SK-N-SH treated with all-trans-retinoic acid at 6 μM for 48 hours (cell line): ENCODE data around the gene VAT1L.

Experiments used
- ATAC-seq: fragments of 200-7000 bp; cut with Tn5 transposase; 3 replicates; pipeline ENCODE4 v1.9.1; 2020; ENCODE audit warnings: mild to moderate bottlenecking, moderate library complexity
- ARNTL ChIP-seq: fragments of 450-650 bp; formaldehyde crosslinking; IDR thresholded peaks from 2 replicates; pipeline ENCODE4 v1.5.0; 2020; ENCODE audit warnings: low read depth, mild to moderate bottlenecking, moderate library complexity, borderline replicate concordance
- BACH2 ChIP-seq: fragments of 250-450 bp; sonication (Bioruptor Pico); IDR thresholded peaks from 2 replicates; pipeline ENCODE4 v1.9.0; 2021; ENCODE audit warnings: mild to moderate bottlenecking, borderline replicate concordance
- CSDC2 ChIP-seq: fragments of 250-450 bp; sonication (Bioruptor Pico); IDR thresholded peaks from 2 replicates; pipeline ENCODE4 v1.5.0; 2020; ENCODE audit warnings: mild to moderate bottlenecking, moderate library complexity
- CSRNP3 ChIP-seq: fragments of 250-450 bp; sonication (Bioruptor Pico); IDR thresholded peaks from 2 replicates; pipeline ENCODE4 v1.5.1; 2021; ENCODE audit warnings: mild to moderate bottlenecking, moderate library complexity
- GLIS3 ChIP-seq: fragments of 250-450 bp; sonication (Bioruptor Pico); IDR thresholded peaks from 2 replicates; pipeline ENCODE4 v1.5.0; 2020; ENCODE audit warnings: mild to moderate bottlenecking, moderate library complexity
- ISL1 ChIP-seq: fragments of 250-450 bp; sonication (Bioruptor Pico); IDR thresholded peaks from 2 replicates; pipeline ENCODE4 v2.1.2; 2022; ENCODE audit warnings: mild to moderate bottlenecking, moderate library complexity
- OSR1 ChIP-seq: fragments of 250-450 bp; sonication (Bioruptor Pico); IDR thresholded peaks from 2 replicates; pipeline ENCODE4 v1.8.0; 2022; ENCODE audit warnings: moderate library complexity, mild to moderate bottlenecking, inconsistent platforms
- POU6F1 ChIP-seq: fragments of 250-450 bp; sonication (Bioruptor Pico); IDR thresholded peaks from 2 replicates; pipeline ENCODE4 v1.8.0; 2021; ENCODE audit warnings: low read depth, mild to moderate bottlenecking, moderate library complexity, borderline replicate concordance
- SNAI2 ChIP-seq: fragments of 250-450 bp; sonication (Bioruptor Pico); IDR thresholded peaks from 2 replicates; pipeline ENCODE4 v1.5.0; 2020; ENCODE audit warnings: mild to moderate bottlenecking, moderate library complexity
- TCF4 ChIP-seq: fragments of 250-450 bp; sonication (Bioruptor Pico); IDR thresholded peaks from 2 replicates; pipeline ENCODE4 v1.8.0; 2021; ENCODE audit warnings: mild to moderate bottlenecking, moderate library complexity, borderline replicate concordance
- TOX ChIP-seq: fragments of 250-450 bp; sonication (Bioruptor Pico); IDR thresholded peaks from 2 replicates; pipeline ENCODE4 v1.8.0; 2021; ENCODE audit warnings: mild to moderate bottlenecking, moderate library complexity, borderline replicate concordance
- TSHZ2 ChIP-seq: fragments of 250-450 bp; sonication (Bioruptor Pico); IDR thresholded peaks from 2 replicates; pipeline ENCODE4 v1.5.0; 2020; ENCODE audit warnings: mild to moderate bottlenecking, moderate library complexity
- ZC3H10 ChIP-seq: fragments of 250-450 bp; sonication (Bioruptor Pico); IDR thresholded peaks from 2 replicates; pipeline ENCODE4 v1.5.1; 2021; ENCODE audit warnings: mild to moderate bottlenecking, moderate library complexity
- ZFP3 ChIP-seq: fragments of 250-450 bp; sonication (Bioruptor Pico); IDR thresholded peaks from 2 replicates; pipeline ENCODE4 v1.5.0; 2020; ENCODE audit warnings: mild to moderate bottlenecking, moderate library complexity
- ZFP30 ChIP-seq: fragments of 450-650 bp; formaldehyde crosslinking; IDR thresholded peaks from 2 replicates; pipeline ENCODE4 v1.5.0; 2022; ENCODE audit warnings: mild to moderate bottlenecking, moderate library complexity
- ZNF565 ChIP-seq: fragments of 450-650 bp; formaldehyde crosslinking; conservative IDR thresholded peaks from 2 replicates; pipeline ENCODE4 v1.5.0; 2020; ENCODE audit warnings: low read depth, mild to moderate bottlenecking, moderate library complexity
- ZNF70 ChIP-seq: fragments of 450-650 bp; formaldehyde crosslinking; IDR thresholded peaks from 2 replicates; pipeline ENCODE4 v1.5.0; 2020; ENCODE audit warnings: mild to moderate bottlenecking, moderate library complexity
- TF ChIP-seq, protein P1 (sequence below): fragments of 250-450 bp; sonication (Bioruptor Pico); IDR thresholded peaks from 2 replicates; pipeline ENCODE4 v1.8.0; 2020; ENCODE audit warnings: mild to moderate bottlenecking, moderate library complexity, borderline replicate concordance
- TF ChIP-seq, protein P2 (sequence below): fragments of 250-450 bp; sonication (Bioruptor Pico); IDR thresholded peaks from 2 replicates; pipeline ENCODE4 v1.5.1; 2020; ENCODE audit warnings: low read depth, mild to moderate bottlenecking, moderate library complexity

The VAT1L gene

DNA sequence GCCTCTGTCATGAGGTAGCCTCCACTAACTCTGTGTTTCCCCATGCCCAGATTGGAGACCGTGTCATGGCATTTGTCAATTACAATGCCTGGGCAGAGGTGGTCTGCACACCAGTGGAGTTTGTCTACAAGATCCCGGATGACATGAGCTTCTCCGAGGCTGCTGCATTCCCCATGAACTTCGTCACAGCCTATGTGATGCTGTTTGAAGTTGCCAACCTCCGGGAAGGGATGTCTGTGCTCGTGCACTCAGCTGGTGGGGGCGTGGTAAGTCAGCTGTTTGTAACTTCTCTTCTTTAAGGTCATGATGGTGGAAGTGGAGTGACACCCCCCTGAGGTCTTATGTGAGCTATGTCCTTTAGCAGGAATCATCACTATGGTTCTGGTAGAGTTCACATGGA is 36.8 kb downstream of the VAT1L start (continued):
- no peak for TF ChIP-seq CSRNP3 (CRISPR knock-in tag)
- TF ChIP-seq ZFP30 (CRISPR knock-in tag), result no peak
- TF ChIP-seq OSR1, result no peak
- TF ChIP-seq BACH2 (CRISPR knock-in tag), result no peak
- no peak for TF ChIP-seq ARNTL (CRISPR knock-in tag)
- no peak for TF ChIP-seq TCF4 (CRISPR knock-in tag)
- TF ChIP-seq, all 23 proteins: peak for 0

DNA sequence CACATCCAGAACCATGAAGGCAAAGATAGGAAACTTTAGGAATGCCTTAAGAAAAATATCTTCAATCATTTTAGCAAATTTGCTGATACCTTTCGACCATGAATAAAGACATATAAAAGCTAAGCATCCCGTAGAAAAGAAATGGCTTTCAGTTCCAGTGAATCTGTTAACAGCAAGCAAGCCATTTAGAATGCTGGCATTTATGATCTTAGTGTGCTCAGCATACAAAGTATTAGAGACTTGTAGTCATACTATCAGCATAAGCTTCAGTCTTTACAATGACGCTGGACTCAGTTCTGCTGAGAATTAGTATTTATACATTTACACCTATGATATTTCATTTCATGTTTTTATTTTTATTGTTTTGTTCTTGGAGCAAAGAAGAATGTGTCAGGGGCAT is 38.7 kb downstream of the VAT1L start:
- no peak for ATAC-seq
- no peak for TF ChIP-seq POU6F1 (CRISPR knock-in tag)
- TF ChIP-seq, protein P1, sequence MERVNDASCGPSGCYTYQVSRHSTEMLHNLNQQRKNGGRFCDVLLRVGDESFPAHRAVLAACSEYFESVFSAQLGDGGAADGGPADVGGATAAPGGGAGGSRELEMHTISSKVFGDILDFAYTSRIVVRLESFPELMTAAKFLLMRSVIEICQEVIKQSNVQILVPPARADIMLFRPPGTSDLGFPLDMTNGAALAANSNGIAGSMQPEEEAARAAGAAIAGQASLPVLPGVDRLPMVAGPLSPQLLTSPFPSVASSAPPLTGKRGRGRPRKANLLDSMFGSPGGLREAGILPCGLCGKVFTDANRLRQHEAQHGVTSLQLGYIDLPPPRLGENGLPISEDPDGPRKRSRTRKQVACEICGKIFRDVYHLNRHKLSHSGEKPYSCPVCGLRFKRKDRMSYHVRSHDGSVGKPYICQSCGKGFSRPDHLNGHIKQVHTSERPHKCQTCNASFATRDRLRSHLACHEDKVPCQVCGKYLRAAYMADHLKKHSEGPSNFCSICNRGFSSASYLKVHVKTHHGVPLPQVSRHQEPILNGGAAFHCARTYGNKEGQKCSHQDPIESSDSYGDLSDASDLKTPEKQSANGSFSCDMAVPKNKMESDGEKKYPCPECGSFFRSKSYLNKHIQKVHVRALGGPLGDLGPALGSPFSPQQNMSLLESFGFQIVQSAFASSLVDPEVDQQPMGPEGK, result no peak
- no peak for TF ChIP-seq ZNF70 (CRISPR knock-in tag)
- no peak for TF ChIP-seq TCF4 (CRISPR knock-in tag)
- no peak for TF ChIP-seq ARNTL (CRISPR knock-in tag)
- no peak for TF ChIP-seq BACH2 (CRISPR knock-in tag)
- TF ChIP-seq GLIS3, result no peak
- no peak for TF ChIP-seq SNAI2 (CRISPR knock-in tag)
- TF ChIP-seq ZNF565 (CRISPR knock-in tag), result no peak
- no peak for TF ChIP-seq TOX (CRISPR knock-in tag)
- no peak for TF ChIP-seq ZFP30 (CRISPR knock-in tag)
- TF ChIP-seq ISL1 (CRISPR knock-in tag), result no peak
- TF ChIP-seq, protein P2, sequence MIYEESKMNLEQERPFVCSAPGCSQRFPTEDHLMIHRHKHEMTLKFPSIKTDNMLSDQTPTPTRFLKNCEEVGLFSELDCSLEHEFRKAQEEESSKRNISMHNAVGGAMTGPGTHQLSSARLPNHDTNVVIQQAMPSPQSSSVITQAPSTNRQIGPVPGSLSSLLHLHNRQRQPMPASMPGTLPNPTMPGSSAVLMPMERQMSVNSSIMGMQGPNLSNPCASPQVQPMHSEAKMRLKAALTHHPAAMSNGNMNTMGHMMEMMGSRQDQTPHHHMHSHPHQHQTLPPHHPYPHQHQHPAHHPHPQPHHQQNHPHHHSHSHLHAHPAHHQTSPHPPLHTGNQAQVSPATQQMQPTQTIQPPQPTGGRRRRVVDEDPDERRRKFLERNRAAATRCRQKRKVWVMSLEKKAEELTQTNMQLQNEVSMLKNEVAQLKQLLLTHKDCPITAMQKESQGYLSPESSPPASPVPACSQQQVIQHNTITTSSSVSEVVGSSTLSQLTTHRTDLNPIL (CRISPR knock-in tag), result no peak
- no peak for TF ChIP-seq ZC3H10 (CRISPR knock-in tag)
- no peak for TF ChIP-seq TSHZ2
- no peak for TF ChIP-seq CSDC2 (CRISPR knock-in tag)
- no peak for TF ChIP-seq CSRNP3 (CRISPR knock-in tag)

- TF ChIP-seq TCF4 (CRISPR knock-in tag), result no peak
- no peak for TF ChIP-seq SNAI2 (CRISPR knock-in tag)
- no peak for TF ChIP-seq TOX (CRISPR knock-in tag)
- TF ChIP-seq OSR1, result no peak
- TF ChIP-seq, protein P1, result no peak
- TF ChIP-seq ZNF70 (CRISPR knock-in tag), result no peak
- 0 out of 2 replicates have a peak, but pooled peaks have one; percentile 10 for TF ChIP-seq ZFP3
- TF ChIP-seq, all 23 proteins: peak for 1
- ATAC-seq, result peak; percentile 85
Measured at GRCh38 chr16:77833921-77834634, 45.7 kb downstream of the VAT1L start.
